22Rv1 (cell line): ENCODE measurements around the gene MYBPC3.

Source experiments
- H3K27ac ChIP-seq: fragments of 450-650 bp; 2 replicates; pipeline ENCODE4 v1.5.1; 2017
- CTCF ChIP-seq: fragments of 450-650 bp; IDR thresholded peaks from 2 replicates; pipeline ENCODE4 v1.5.1; 2017; ENCODE audit warnings: mild to moderate bottlenecking
- ZFX ChIP-seq: fragments of 450-650 bp; IDR thresholded peaks from 2 replicates; pipeline ENCODE4 v1.6.1; 2017; ENCODE audit warnings: antibody characterized with exemption, borderline replicate concordance

The MYBPC3 gene

DNA sequence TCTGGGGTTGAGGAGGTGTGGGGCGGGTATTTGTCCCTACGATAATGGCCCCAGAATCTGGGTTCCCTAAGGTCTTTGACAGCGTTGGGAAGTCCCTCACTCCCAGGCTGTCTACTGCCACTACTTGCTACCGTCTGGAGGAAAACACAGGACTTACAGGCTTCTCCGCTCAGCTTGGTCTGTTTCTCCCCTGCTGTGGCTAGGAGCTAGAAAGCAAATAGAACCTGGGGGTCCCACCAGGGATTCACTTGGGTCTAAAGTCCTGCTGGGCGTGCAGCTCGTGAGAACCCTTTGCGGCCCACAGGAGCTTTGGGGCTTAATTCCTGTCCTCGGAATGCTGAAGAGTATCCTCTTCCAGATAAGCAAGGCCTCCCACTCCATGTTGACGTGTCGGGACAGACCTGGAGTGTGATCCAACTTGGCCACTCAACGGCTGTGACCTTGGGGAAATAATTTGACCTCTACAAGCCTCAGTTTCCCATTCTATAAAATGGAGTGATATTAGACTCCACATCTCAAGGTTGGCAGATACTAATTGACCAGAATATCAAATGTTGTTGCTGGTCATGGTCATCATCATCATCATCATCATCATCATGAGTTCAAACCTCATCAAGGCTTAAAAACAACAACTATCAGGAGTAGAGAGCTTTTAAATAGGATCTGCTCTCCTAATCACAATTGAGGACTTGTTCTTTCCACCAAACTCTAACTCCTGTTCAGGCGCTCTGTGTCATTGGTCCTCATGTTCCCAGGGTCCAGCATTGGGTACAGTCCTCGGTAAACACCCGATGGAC lies 1.7 kb upstream of the MYBPC3 start:
- H3K27ac ChIP-seq, result peak overlapping the region; percentile 71; the same call in 1 of the 2 replicates
- no peak for TF ChIP-seq CTCF
- no peak for TF ChIP-seq ZFX

GRCh38 chr11:47351156-47352126 lies 1.1 kb downstream of the MYBPC3 start:
- no peak overlapping the region for H3K27ac ChIP-seq
- TF ChIP-seq CTCF, result no peak
- TF ChIP-seq ZFX, result no peak

- TF ChIP-seq ZFX (no peak), CTCF (no peak)
- no peak overlapping the region for H3K27ac ChIP-seq
Observed at GRCh38 chr11:47350315-47350714, 2.2 kb downstream of the MYBPC3 start.

DNA sequence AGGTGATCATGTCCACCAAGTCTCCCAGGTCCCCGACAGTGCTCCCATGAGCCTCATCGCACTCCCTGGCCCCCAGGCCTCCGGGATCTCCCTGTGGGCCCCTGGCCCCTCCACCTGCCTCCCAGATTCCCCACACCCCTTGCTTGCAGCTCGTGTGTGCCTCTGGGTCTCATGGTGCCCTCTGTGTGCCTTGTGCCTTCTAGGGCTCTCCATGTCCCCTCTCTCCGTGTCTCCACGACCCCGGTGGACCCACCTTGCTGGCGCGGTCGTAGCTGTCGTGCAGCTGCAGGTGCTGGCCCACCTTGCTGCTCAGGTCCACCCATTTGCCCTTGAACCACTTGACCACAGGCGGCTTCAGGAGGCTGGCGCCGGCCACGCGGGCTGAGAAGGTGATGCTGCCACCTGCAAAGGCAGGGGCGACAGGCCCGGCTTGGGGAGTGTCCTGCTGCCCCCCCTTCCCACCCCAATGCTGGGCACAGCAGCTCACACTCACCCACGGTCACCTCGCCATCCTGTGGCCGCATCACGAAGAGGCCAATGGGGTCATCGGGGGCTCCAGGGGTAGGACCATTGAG lies 2.9 kb downstream of the MYBPC3 start:
- no peak for TF ChIP-seq ZFX
- no peak overlapping the region for H3K27ac ChIP-seq

DNA sequence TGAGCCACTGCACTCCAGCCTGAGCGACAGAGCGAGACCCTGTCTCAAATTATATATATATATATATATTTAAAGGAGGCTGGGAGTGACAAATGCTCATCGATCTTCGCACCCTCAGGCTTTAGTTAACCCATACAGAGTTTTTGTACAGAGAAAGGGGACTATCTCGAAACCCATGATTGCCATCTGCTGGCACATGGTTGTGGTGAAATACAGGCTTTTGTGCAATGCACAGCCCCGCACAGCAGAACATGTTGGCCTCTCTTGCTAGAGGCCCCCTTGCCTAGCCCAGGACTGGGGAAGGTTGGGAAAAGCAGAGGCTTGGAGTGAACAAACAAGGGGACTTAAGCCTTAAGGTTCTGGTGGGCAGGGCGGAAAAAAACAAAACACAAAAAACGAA lies 3.6 kb downstream of the MYBPC3 start:
- H3K27ac ChIP-seq, result no peak overlapping the region

DNA sequence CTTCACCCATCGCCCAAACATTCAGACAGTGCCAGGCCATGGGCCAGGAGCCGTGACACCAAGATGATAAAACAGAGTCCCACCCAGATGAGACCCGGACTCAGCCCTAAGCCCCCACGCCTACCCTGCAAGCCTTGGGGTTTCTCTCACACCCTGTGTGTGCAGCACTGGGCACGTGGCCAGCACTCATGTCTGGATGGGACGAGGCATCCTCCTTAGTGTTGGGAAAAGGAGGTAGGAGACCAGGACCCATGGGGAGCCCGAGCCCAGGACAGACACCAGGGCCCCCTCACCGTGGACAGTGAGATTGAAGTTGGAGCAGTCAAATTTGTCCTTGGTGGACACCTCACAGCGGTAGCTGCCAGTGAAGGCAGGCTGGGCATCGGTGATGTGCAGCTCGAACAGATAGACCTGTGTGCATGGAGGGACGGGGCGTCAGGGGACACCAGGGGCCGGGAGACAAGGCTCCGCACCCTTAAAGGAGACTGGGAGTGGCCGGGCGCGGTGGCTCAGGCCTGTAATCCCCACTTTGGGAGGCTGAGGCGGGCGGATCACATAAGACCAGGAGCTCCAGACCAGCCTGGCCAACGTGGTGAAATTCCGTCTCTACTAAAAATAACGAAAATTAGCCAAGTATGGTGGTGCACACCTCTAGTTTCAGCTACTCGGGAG lies 4.2 kb downstream of the MYBPC3 start:
- H3K27ac ChIP-seq, result no peak overlapping the region
- TF ChIP-seq ZFX (no peak), CTCF (no peak)

More for the DNA sequence above, 3.6 kb downstream of the MYBPC3 start:
- TF ChIP-seq CTCF (no peak), ZFX (no peak)

DNA sequence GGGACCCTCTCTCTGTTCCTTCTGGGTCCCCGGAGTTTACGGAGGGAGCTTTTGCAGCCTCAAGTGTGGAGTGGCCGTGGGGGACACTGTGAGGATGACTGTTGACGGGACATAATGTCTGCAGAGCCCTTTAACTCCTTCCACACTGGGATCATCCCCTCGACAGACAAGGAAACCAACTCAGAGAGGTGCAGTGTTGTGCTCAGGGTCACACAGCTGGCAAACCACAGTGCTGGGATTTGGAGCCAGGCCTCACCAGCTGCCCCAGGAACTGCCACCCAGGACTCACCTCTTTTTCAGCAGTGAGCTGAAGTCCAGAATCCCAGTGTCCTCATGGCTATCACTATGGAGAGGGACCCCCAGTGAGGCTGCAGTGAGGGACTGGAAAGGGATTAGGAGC lies 5.4 kb downstream of the MYBPC3 start:
- H3K27ac ChIP-seq, result no peak overlapping the region
- TF ChIP-seq CTCF, result no peak
- TF ChIP-seq ZFX, result no peak
